Sigmoid colon (tissue), 7 donors: ENCODE data around the gene NCOA1. TPM values are rescaled to one million over a fixed set of nuclear protein-coding genes. Genes with fewer than 3 reads are reported as not detected.
"Not testable (repeated sequence)": the region's sequence is repeated elsewhere in the genome, so short reads cannot be mapped to it uniquely, and the experiment has no call there.

Experiments
- DNase-seq: peaks from one replicate; pipeline ENCODE4 v3.0.0-alpha.2; 2019
- H3K27ac ChIP-seq, 4 donors: fragments of 200-600 bp; sonication (generic); one replicate each; pipeline ENCODE4 v1.5.1; 2016 to 2019; ENCODE audit warnings: mild to moderate bottlenecking in 1 of 4
- H3K27me3 ChIP-seq, 3 donors: fragments of 200-600 bp; sonication (generic); one replicate each; pipeline ENCODE4 v1.5.1; 2019; ENCODE audit warnings: mild to moderate bottlenecking in 1 of 3
- H3K36me3 ChIP-seq, 4 donors: fragments of 200-600 bp; sonication (generic); one replicate each; pipeline ENCODE4 v1.5.1; 2016 to 2019
- H3K4me1 ChIP-seq, 4 donors: fragments of 200-600 bp; sonication (generic); one replicate each; pipeline ENCODE4 v1.5.1; 2017 to 2019
- H3K4me3 ChIP-seq, 4 donors: fragments of 200-600 bp; sonication (generic); one replicate each; pipeline ENCODE4 v1.5.1; 2017 to 2019; ENCODE audit warnings: mild to moderate bottlenecking in 2 of 4, moderate library complexity in 1 of 4
- H3K9me3 ChIP-seq, 4 donors: fragments of 200-600 bp in 3 of 4; sonication (generic) in 3 of 4; one replicate each; pipeline versions ENCODE4 v1.5.1 to v1.6.1; 2013 to 2019
- EP300 ChIP-seq, 4 donors: sonication (generic); formaldehyde crosslinking; IDR thresholded peaks; one replicate each; pipeline ENCODE4 v1.6.1; 2017; ENCODE audit warnings: antibody characterized with exemption in 4 of 4
- POLR2A ChIP-seq, 2 donors: fragments of 450-650 bp; IDR thresholded peaks; one replicate each; pipeline ENCODE4 v1.6.1; 2016; ENCODE audit warnings: antibody characterized with exemption in 2 of 2, mild to moderate bottlenecking in 2 of 2, moderate library complexity in 2 of 2
- POLR2AphosphoS5 ChIP-seq, 4 donors: sonication (generic); formaldehyde crosslinking; IDR thresholded peaks; one replicate each; pipeline ENCODE4 v1.6.1; 2017; ENCODE audit warnings: antibody characterized with exemption in 4 of 4
- WGBS, 2 donors: extraction: QIAGEN DNeasy Blood & Tissue Kit; methylation state at CpG; one replicate each; pipeline ENCODE4 v1.1.7; 2013; 5-methylcytosine and 5-hydroxymethylcytosine counted together
- intact Hi-C: fragments of 100-400 bp; cut with DNase I; formaldehyde crosslinking; loops from one replicate; pipeline ENCODE4 v1.15.1; 2023
- polyA plus RNA-seq, 3 donors: library from polyadenylated mRNA; stranded (reverse); fragments of 200-250 nt; gene quantifications; one replicate each; pipeline ENCODE4 v1.2.3, GENCODE V29; 2013
- total RNA-seq, 4 donors: library from RNA; depleted of rRNA; stranded (reverse); fragments of >200 nt; gene quantifications; one replicate each; pipeline ENCODE4 v1.1.0, GENCODE V29; 2016
- TF ChIP-seq, protein P1 (sequence below), 4 experiments: fragments of 450-650 bp in 3 of 4; fragments of 200-600 bp in 1 of 4; IDR thresholded peaks; one replicate each; pipeline ENCODE4 v1.5.1; 2016 to 2019; ENCODE audit warnings: antibody characterized with exemption in 4 of 4, mild to moderate bottlenecking in 3 of 4, moderate library complexity in 2 of 4
- donor health status: healthy with polysubstance abuse.
- donor health status: Bipolar disorder and iron deficiency.
- donor health status: healthy.

NCOA1 gene
- total and polyA plus RNA-seq, 7 donors: 11.3 to 61.7 (median 49.2) TPM

DNA sequence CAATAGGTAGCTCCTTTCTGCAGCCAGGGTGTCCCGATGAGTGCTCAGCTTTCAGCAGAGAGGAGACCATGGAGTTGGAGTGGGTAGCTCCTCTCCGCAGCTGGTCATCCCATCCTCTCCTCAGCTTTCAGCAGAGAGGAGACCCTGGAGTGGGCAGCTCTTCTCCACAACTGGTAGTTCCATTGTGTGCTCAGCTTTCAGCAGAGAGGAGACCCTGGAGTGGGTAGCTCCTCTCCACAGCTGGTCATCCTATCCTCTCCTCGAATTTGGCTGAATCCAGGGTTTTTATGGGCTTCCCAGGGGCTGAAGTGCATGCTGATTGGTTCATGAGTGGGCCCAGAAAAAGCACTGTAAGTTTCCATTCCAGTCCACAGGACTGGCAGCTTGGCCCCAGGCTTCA is 75.2 kb downstream of the NCOA1 start:
- intact Hi-C loops: no loop called here
- whole genome bisulfite sequencing, 2 donors: 94 to 96% methylated on average over 3 of the region's 3 CpGs
- TF ChIP-seq, protein P1, sequence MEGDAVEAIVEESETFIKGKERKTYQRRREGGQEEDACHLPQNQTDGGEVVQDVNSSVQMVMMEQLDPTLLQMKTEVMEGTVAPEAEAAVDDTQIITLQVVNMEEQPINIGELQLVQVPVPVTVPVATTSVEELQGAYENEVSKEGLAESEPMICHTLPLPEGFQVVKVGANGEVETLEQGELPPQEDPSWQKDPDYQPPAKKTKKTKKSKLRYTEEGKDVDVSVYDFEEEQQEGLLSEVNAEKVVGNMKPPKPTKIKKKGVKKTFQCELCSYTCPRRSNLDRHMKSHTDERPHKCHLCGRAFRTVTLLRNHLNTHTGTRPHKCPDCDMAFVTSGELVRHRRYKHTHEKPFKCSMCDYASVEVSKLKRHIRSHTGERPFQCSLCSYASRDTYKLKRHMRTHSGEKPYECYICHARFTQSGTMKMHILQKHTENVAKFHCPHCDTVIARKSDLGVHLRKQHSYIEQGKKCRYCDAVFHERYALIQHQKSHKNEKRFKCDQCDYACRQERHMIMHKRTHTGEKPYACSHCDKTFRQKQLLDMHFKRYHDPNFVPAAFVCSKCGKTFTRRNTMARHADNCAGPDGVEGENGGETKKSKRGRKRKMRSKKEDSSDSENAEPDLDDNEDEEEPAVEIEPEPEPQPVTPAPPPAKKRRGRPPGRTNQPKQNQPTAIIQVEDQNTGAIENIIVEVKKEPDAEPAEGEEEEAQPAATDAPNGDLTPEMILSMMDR (IDR thresholded peaks at IDR 0.05): no peak
- TF ChIP-seq POLR2A (IDR thresholded peaks at IDR 0.05) (no peak), EP300 (IDR thresholded peaks at IDR 0.05) (no peak), POLR2AphosphoS5 (IDR thresholded peaks at IDR 0.05) (no peak)
- Histone ChIP-seq H3K27ac (no peak overlapping the region), H3K9me3 (peaks cover 0 to 3% (median 0%) of the 10 kb centered on the region in 4 donors), H3K27me3 (no peaks in the 10 kb centered on the region), H3K4me1 (peaks cover 0 to 16% (median 7%) of the 10 kb centered on the region in 4 donors), H3K4me3 (no peak overlapping the region), H3K36me3 (peaks cover 0 to 16% (median 1%) of the 10 kb centered on the region in 4 donors)
- DNase-seq: no peak

GRCh38 chr2:24566630-24567029 is 75.6 kb downstream of the NCOA1 start:
- TF ChIP-seq, protein P1 (IDR thresholded peaks at IDR 0.05): no peak
- TF ChIP-seq EP300 (IDR thresholded peaks at IDR 0.05) (no peak), POLR2A (IDR thresholded peaks at IDR 0.05) (no peak), POLR2AphosphoS5 (IDR thresholded peaks at IDR 0.05) (no peak)
- peaks cover 0 to 16% (median 1%) of the 10 kb centered on the region in 4 donors for H3K36me3 ChIP-seq
- H3K9me3 ChIP-seq: peaks cover 0 to 3% (median 0%) of the 10 kb centered on the region in 4 donors
- no peak overlapping the region for H3K4me3 ChIP-seq
- no peak overlapping the region for H3K27ac ChIP-seq
- H3K4me1 ChIP-seq: peaks cover 0 to 16% (median 7%) of the 10 kb centered on the region in 4 donors
- WGBS, 2 donors: 97 to 98% methylated on average over 7 of the region's 7 CpGs
- intact Hi-C loops: no loop called here
- no peak for DNase-seq
- no peaks in the 10 kb centered on the region for H3K27me3 ChIP-seq

- intact Hi-C loops: no loop called here
- Histone ChIP-seq H3K4me3 (no peak overlapping the region), H3K36me3 (peaks cover 0 to 16% (median 1%) of the 10 kb centered on the region in 4 donors), H3K27ac (no peak overlapping the region), H3K4me1 (peaks cover 0 to 16% (median 6%) of the 10 kb centered on the region in 4 donors), H3K9me3 (peaks cover 0 to 3% (median 0%) of the 10 kb centered on the region in 4 donors), H3K27me3 (no peaks in the 10 kb centered on the region)
- no peak for TF ChIP-seq POLR2A (IDR thresholded peaks at IDR 0.05)
- TF ChIP-seq, protein P1 (IDR thresholded peaks at IDR 0.05): no peak
- no peak for TF ChIP-seq EP300 (IDR thresholded peaks at IDR 0.05)
- TF ChIP-seq POLR2AphosphoS5 (IDR thresholded peaks at IDR 0.05): no peak
- DNase-seq: no peak
Measured at GRCh38 chr2:24568551-24568950, 77.5 kb downstream of the NCOA1 start.

DNA sequence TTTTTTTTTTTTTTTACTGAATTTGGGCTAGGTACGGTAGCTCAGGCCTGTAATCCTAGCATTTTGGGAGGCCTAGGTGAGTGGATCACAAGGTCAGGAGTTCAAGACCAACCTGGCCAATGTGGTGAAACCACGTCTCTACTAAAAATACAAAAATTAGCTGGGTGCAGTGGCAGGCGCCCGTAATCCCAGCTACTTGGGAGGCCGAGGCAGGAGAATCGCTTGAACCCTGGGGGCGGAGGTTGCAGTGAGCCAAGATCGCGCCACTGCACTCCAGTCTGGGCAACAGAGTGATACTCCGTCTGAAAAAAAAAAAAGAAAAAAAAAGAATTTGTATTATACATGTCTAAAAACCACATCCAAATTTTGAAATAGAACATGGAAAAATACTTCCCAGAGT is 78.5 kb downstream of the NCOA1 start:
- H3K9me3 ChIP-seq, H3K4me3 ChIP-seq, DNase-seq, intact Hi-C loops, H3K27ac ChIP-seq, H3K27me3 ChIP-seq: not testable (repeated sequence)
- WGBS, 2 donors: 98% methylated on average over 10 of the region's 10 CpGs
- H3K4me1 ChIP-seq: peaks cover 0 to 16% (median 6%) of the 10 kb centered on the region in 4 donors
- peaks cover 0 to 16% (median 1%) of the 10 kb centered on the region in 4 donors for H3K36me3 ChIP-seq

GRCh38 chr2:24570225-24570624 is 79.2 kb downstream of the NCOA1 start:
- Histone ChIP-seq H3K9me3 (peaks cover 0 to 3% (median 0%) of the 10 kb centered on the region in 4 donors), H3K4me1 (peaks cover 0 to 16% (median 6%) of the 10 kb centered on the region in 4 donors), H3K36me3 (peaks cover 0 to 16% (median 1%) of the 10 kb centered on the region in 4 donors), H3K4me3 (no peak overlapping the region), H3K27me3 (no peaks in the 10 kb centered on the region), H3K27ac (no peak overlapping the region)
- 87 to 100% methylated on average over 1 of the region's 1 CpG for WGBS, 2 donors
- DNase-seq: no peak
- intact Hi-C loops: no loop called here
- TF ChIP-seq POLR2AphosphoS5 (IDR thresholded peaks at IDR 0.05): no peak
- no peak for TF ChIP-seq POLR2A (IDR thresholded peaks at IDR 0.05)
- no peak for TF ChIP-seq EP300 (IDR thresholded peaks at IDR 0.05)
- TF ChIP-seq, protein P1 (IDR thresholded peaks at IDR 0.05): no peak
